ENCODE data around the gene LRRC46. TPM values are rescaled to one million over a fixed set of nuclear protein-coding genes. Genes with fewer than 3 reads are reported as not detected.

LRRC46 gene
- total RNA-seq, 1 experiment from 2014 or later = 1.2 TPM

DNA sequence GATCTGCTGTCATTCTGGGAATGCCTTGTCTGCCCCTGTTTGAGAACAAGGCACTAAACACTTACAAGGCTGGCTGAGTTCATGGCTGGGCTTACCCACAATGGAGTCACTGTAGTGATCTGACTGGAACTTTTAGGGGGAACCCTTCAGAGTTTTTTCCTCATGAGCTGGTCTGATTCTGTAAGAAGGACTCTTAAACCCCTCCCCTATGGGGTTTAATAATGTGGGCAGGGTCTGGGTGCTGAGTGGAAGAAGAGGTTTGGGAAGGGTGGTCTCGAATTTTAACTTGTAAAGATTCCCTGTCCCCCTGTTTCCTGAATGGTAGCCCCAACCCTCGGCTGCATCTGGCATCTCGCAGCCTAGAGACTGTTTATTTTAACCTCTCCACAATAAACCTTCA is 40.4 kb upstream of the LRRC46 start:
- H3K27me3 Mint-ChIP-seq (ENCODE audit: insufficient read depth, unreplicated experiment) = peaks cover 91% of the 10 kb centered on the region
- TF ChIP-seq, protein P1, sequence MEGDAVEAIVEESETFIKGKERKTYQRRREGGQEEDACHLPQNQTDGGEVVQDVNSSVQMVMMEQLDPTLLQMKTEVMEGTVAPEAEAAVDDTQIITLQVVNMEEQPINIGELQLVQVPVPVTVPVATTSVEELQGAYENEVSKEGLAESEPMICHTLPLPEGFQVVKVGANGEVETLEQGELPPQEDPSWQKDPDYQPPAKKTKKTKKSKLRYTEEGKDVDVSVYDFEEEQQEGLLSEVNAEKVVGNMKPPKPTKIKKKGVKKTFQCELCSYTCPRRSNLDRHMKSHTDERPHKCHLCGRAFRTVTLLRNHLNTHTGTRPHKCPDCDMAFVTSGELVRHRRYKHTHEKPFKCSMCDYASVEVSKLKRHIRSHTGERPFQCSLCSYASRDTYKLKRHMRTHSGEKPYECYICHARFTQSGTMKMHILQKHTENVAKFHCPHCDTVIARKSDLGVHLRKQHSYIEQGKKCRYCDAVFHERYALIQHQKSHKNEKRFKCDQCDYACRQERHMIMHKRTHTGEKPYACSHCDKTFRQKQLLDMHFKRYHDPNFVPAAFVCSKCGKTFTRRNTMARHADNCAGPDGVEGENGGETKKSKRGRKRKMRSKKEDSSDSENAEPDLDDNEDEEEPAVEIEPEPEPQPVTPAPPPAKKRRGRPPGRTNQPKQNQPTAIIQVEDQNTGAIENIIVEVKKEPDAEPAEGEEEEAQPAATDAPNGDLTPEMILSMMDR (IDR thresholded peaks at IDR 0.05; ENCODE audit: unreplicated experiment) = no peak
- no peak for DNase-seq (ENCODE audit: unreplicated experiment)
- ChIA-PET POLR2A (interaction anchor here (1.0 kb wide), 1 partner anchor 17 kb away, joined by 3 read pairs; no protein-coding TSS in a partner anchor), CTCF (interaction anchor here (0.7 kb wide), 1 partner anchor 141 kb away, joined by 3 read pairs; no protein-coding TSS in a partner anchor)
- no peaks in the 10 kb centered on the region for H3K4me1 Mint-ChIP-seq (ENCODE audit: insufficient read depth, unreplicated experiment)
- no peak overlapping the region for H3K27ac Mint-ChIP-seq (ENCODE audit: low read depth, unreplicated experiment)
- intact Hi-C loops (cut with micrococcal nuclease) = no loop called here
- H3K36me3 Mint-ChIP-seq (ENCODE audit: insufficient read depth, unreplicated experiment) = no peaks in the 10 kb centered on the region
- BruUV-seq (replicated peaks) = no TSS peak
- H3K9me3 Mint-ChIP-seq (ENCODE audit: unreplicated experiment) = no peaks in the 10 kb centered on the region
- no peak overlapping the region for H3K4me3 Mint-ChIP-seq (ENCODE audit: unreplicated experiment)

DNA sequence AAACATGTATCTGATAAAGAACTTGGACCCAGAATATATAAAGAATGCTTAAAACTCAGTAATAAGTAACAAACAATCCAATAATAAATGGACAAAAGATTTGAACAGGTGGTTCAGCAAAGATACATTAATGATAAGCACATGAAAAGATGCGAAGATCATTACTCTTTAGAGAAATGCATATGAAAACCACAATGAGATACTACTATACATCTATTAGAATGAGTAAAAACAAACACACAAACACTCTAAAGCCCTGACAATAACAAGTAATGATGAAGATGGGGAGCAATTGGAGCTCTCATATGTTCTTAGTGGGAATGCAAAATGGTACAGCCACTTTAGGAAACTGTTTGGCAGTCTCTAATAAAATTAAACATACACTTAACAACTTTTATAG is 39.0 kb upstream of the LRRC46 start:
- POLR2A ChIA-PET = interaction anchor here (0.9 kb wide), 1 partner anchor 143 kb away, joined by 3 read pairs; the partner anchor contains the start of gene KPNB1
- TF ChIP-seq, protein P1 (IDR thresholded peaks at IDR 0.05; ENCODE audit: unreplicated experiment) = no peak
- no peaks in the 10 kb centered on the region for H3K36me3 Mint-ChIP-seq (ENCODE audit: insufficient read depth, unreplicated experiment)
- H3K27me3 Mint-ChIP-seq (ENCODE audit: insufficient read depth, unreplicated experiment) = peaks cover 100% of the 10 kb centered on the region
- intact Hi-C loops (cut with micrococcal nuclease) = no loop called here
- no TSS peak for BruUV-seq (replicated peaks)
- no peaks in the 10 kb centered on the region for H3K4me1 Mint-ChIP-seq (ENCODE audit: insufficient read depth, unreplicated experiment)
- no peaks in the 10 kb centered on the region for H3K9me3 Mint-ChIP-seq (ENCODE audit: unreplicated experiment)
- H3K4me3 Mint-ChIP-seq (ENCODE audit: unreplicated experiment) = no peak overlapping the region
- CTCF ChIA-PET = interaction anchor here (0.6 to 2.0 kb wide), 3 partner anchors 9 to 93 kb away, joined by 3 to 8 read pairs (median 6); no protein-coding TSS in a partner anchor
- H3K27ac Mint-ChIP-seq (ENCODE audit: low read depth, unreplicated experiment) = no peak overlapping the region
- DNase-seq (ENCODE audit: unreplicated experiment) = no peak

DNA sequence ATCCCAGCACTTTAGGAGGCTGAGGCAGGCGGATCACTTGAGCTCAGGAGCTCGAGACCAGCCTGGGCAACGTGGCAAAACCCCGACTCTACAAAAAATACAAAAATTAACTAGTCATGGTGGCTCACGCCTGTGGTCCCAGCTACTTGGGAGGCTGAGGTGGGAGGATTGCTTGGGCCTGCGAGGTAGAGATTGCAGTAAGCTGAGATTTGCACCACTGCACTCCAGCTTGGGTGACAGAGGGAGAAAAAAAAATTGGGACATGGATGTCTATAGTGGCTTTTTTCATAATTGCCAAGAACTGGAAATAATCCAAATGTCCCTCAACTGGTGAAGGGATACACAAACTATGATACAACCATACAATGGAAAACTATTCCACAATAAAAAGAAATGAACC is 38.5 kb upstream of the LRRC46 start:
- no TSS peak for BruUV-seq (replicated peaks)
- intact Hi-C loops (cut with micrococcal nuclease) = no loop called here
- ChIA-PET POLR2A (interaction anchor here (0.9 kb wide), 1 partner anchor 143 kb away, joined by 3 read pairs; the partner anchor contains the start of gene KPNB1), CTCF (interaction anchor here (0.6 to 2.0 kb wide), 3 partner anchors 8 to 93 kb away, joined by 3 to 8 read pairs (median 6); no protein-coding TSS in a partner anchor)
- TF ChIP-seq, protein P1 (IDR thresholded peaks at IDR 0.05; ENCODE audit: unreplicated experiment) = no peak
- no peak for DNase-seq (ENCODE audit: unreplicated experiment)
- Mint-ChIP-seq H3K9me3 (ENCODE audit: unreplicated experiment) (no peaks in the 10 kb centered on the region), H3K27me3 (ENCODE audit: insufficient read depth, unreplicated experiment) (peaks cover 100% of the 10 kb centered on the region), H3K36me3 (ENCODE audit: insufficient read depth, unreplicated experiment) (no peaks in the 10 kb centered on the region), H3K4me1 (ENCODE audit: insufficient read depth, unreplicated experiment) (no peaks in the 10 kb centered on the region), H3K27ac (ENCODE audit: low read depth, unreplicated experiment) (no peak overlapping the region), H3K4me3 (ENCODE audit: unreplicated experiment) (no peak overlapping the region)

DNA sequence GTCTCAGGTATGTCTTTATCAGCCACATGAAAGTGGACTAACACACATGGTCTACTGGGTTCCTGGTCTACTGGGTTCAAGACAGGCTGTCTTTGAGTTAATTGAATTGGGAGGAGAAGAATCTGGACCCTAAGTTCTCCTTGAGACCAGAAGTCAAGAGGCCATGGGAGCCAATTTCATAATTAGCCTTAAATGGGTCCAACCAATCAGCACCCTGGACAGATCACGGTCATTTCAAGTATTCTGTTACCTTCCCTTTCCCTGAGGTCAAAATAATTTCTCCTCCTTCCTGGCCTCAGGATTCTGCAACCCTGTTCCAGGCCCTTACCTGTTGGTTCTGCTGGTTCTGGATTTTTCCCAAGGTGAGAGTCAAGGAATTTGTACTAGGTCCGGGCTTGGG is 33.7 kb upstream of the LRRC46 start:
- ChIA-PET CTCF (interaction anchor here (0.8 to 1.3 kb wide), 3 partner anchors 13 to 100 kb away, joined by 3 to 5 read pairs (median 3); no protein-coding TSS in a partner anchor), POLR2A (no interaction called here)
- DNase-seq (ENCODE audit: unreplicated experiment) = peak; percentile 39
- H3K27me3 Mint-ChIP-seq (ENCODE audit: insufficient read depth, unreplicated experiment) = peaks cover 55% of the 10 kb centered on the region
- no peaks in the 10 kb centered on the region for H3K4me1 Mint-ChIP-seq (ENCODE audit: insufficient read depth, unreplicated experiment)
- no peak overlapping the region for H3K27ac Mint-ChIP-seq (ENCODE audit: low read depth, unreplicated experiment)
- no peaks in the 10 kb centered on the region for H3K9me3 Mint-ChIP-seq (ENCODE audit: unreplicated experiment)
- no peak overlapping the region for H3K4me3 Mint-ChIP-seq (ENCODE audit: unreplicated experiment)
- intact Hi-C loops (cut with micrococcal nuclease) = no loop called here
- no peaks in the 10 kb centered on the region for H3K36me3 Mint-ChIP-seq (ENCODE audit: insufficient read depth, unreplicated experiment)
- TF ChIP-seq, protein P1 (IDR thresholded peaks at IDR 0.05; ENCODE audit: unreplicated experiment) = no peak
- no TSS peak for BruUV-seq (replicated peaks)

Measured in MCF 10A (cell line).